K562 (cell line): Measurements from ENCODE around the gene MAP1LC3B. TPM values are rescaled to one million over a fixed set of nuclear protein-coding genes. Genes with fewer than 3 reads are reported as not detected.
A peak's percentile ranks its signal among the peaks of the same experiment; 100 is the strongest.

Experiments used
- ATF6 ChIP-seq: sonication (generic); formaldehyde crosslinking; IDR thresholded peaks from 2 replicates; pipeline ENCODE4 v1.4.0; 2020; ENCODE audit warnings: mild to moderate bottlenecking, missing genetic modification reagents
- E2F1 ChIP-seq: sonication (generic); formaldehyde crosslinking; IDR thresholded peaks from 2 replicates; pipeline ENCODE4 v1.8.1; 2023; ENCODE audit warnings: mild to moderate bottlenecking, missing genetic modification reagents, moderate library complexity
- FOS ChIP-seq: IDR thresholded peaks from 3 replicates; pipeline ENCODE4 v1.6.1; 2011; ENCODE audit not compliant: insufficient read length; ENCODE audit errors: extremely low read depth
- FOXP1 ChIP-seq: sonication (generic); formaldehyde crosslinking; IDR thresholded peaks from 2 replicates; pipeline ENCODE4 v1.8.0; 2022; ENCODE audit warnings: mild to moderate bottlenecking, missing genetic modification reagents
- GTF2B ChIP-seq: IDR thresholded peaks from 2 replicates; pipeline ENCODE4 v1.6.1; 2011; ENCODE audit not compliant: insufficient read length; ENCODE audit errors: extremely low read depth
- GTF3C2 ChIP-seq: IDR thresholded peaks from 3 replicates; pipeline ENCODE4 v1.6.1; 2011; ENCODE audit warnings: borderline replicate concordance, mild to moderate bottlenecking, moderate library complexity; ENCODE audit not compliant: insufficient read length; ENCODE audit errors: extremely low read depth
- HES1 ChIP-seq: fragments of 450-650 bp; IDR thresholded peaks from 2 replicates; pipeline ENCODE4 v1.6.1; 2016; ENCODE audit warnings: low read depth, mild to moderate bottlenecking, moderate library complexity
- HNRNPL ChIP-seq: fragments of 200-400 bp; formaldehyde crosslinking; IDR thresholded peaks from 2 replicates; pipeline ENCODE4 v1.6.1; 2017; ENCODE audit warnings: low read depth, mild to moderate bottlenecking, low read length
- MAFK ChIP-seq: IDR thresholded peaks from 2 replicates; pipeline ENCODE4 v1.6.1; 2011; ENCODE audit warnings: low read length, improper control_type of control experiment
- MBD2 ChIP-seq: sonication (generic); IDR thresholded peaks from 2 replicates; pipeline ENCODE4 v1.6.1; 2016; ENCODE audit warnings: low read depth, borderline replicate concordance
- MITF ChIP-seq: IDR thresholded peaks from 2 replicates; pipeline ENCODE4 v1.6.1; 2014; ENCODE audit warnings: antibody characterized with exemption
- MYC ChIP-seq, 2 experiments: fragments of 250-450 bp in 1 of 2; sonication (Bioruptor Pico) in 1 of 2; IDR thresholded peaks; 2 replicates each; pipeline versions ENCODE4 v1.5.1 to v1.6.1; 2012 to 2021; ENCODE audit warnings: low read depth in 2 of 2, borderline replicate concordance in 1 of 2, improper control_type of control experiment in 1 of 2, low read length in 1 of 2, mild to moderate bottlenecking in 1 of 2, moderate library complexity in 1 of 2
- PYGO2 ChIP-seq: fragments of 450-650 bp; IDR thresholded peaks from 2 replicates; pipeline ENCODE4 v1.6.1; 2016; ENCODE audit warnings: mild to moderate bottlenecking, missing genetic modification characterization, moderate library complexity, missing compliant biosample characterization
- SNIP1 ChIP-seq: fragments of 450-650 bp; IDR thresholded peaks from 2 replicates; pipeline ENCODE4 v1.7.1; 2017; ENCODE audit warnings: low read depth, mild to moderate bottlenecking
- TRIM24 ChIP-seq, 2 experiments: fragments of 450-650 bp; IDR thresholded peaks; 2 replicates each; pipeline ENCODE4 v1.6.1; 2016
- polyA plus RNA-seq, 8 experiments: library from polyadenylated mRNA; depleted of rRNA in 4 of 8; stranded (reverse) in 5 of 8; unstranded in 3 of 8; fragments of >200 nt; fragmentation: Nextera tagmentation in 2 of 8; fragmentation: Illumina TruSeq in 1 of 8; extraction: Ambion mirVana in 2 of 8; extraction: Trizol in 1 of 8; gene quantifications; 2 replicates each; pipeline versions ENCODE4 v1.2.1 to v1.2.3, GENCODE V29; 2011 to 2014; ENCODE audit warnings: inconsistent platforms in 1 of 8, missing spikeins in 1 of 8
- total RNA-seq, 7 experiments: library from RNA; depleted of rRNA in 6 of 7; stranded (reverse); fragments of >200 nt in 6 of 7; fragmentation: Illumina TruSeq in 2 of 7; extraction: Trizol in 2 of 7; gene quantifications; 2 replicates each; pipeline versions ENCODE4 v1.2.1 to v1.2.3, GENCODE V29; 2011 to 2021; ENCODE audit warnings: low replicate concordance in 1 of 7
- TF ChIP-seq, protein P1 (sequence below): fragments of 250-450 bp; sonication (Bioruptor Pico); IDR thresholded peaks from 2 replicates; pipeline ENCODE4 v1.9.0; 2021; ENCODE audit warnings: mild to moderate bottlenecking

Gene MAP1LC3B
- total and polyA plus RNA-seq, 9 of the 15 experiments (the other 6 are each of a cell fraction or from before 2014, with no cell fraction given): 16.0 to 81.5 (median 36.7) TPM

DNA sequence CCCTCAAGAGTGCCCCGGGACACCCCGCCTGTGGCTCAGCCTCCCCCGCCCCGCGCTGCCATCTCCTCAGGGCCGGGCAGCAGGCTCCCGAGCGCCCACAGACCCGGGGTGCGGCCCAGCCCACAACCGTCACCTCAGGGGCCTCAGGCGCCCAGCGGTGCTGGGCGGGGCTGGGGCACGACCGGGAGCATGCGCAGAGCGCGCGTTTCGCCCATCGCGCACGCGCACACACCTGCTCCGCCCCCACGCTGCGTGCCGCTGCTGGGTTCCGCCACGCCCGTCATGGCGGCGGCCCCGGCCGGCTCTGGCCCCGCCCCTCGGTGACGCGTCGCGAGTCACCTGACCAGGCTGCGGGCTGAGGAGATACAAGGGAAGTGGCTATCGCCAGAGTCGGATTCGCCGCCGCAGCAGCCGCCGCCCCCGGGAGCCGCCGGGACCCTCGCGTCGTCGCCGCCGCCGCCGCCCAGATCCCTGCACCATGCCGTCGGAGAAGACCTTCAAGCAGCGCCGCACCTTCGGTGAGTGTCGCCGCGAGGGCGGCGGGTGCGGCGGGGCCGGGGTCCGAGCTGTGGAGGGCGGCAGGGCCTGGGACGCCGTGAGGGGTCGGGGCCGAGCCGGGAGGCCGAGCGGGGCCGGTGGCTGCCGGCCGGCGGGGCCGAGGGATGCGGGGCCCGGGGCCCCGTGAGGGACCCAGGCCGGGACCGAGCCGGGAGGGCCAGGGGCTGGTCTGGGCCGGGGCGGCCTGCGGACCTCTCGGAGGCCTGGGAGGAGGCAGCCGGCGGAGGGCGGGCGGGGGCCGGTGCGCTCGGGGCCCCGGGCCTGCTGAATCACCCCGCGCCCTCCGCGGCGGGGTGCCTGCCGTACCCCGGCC lies at the start of gene MAP1LC3B (continued):
- TF ChIP-seq GTF3C2 (no peak), SNIP1 (no peak), GTF2B (no peak), MBD2 (peak; percentile 75; the same call in 1 of the 2 replicates), MITF (peak; percentile 85), TRIM24 (IDR thresholded peaks at IDR 0.05) (no peak), ATF6 (CRISPR knock-in tag) (0 out of 2 replicates have a peak, but pooled peaks have one; percentile 1), FOXP1 (no peak), PYGO2 (no peak), FOS (peak; percentile 34), MAFK (no peak), E2F1 (CRISPR knock-in tag) (0 out of 2 replicates have a peak, but pooled peaks have one; percentile 69), HNRNPL (peak; percentile 98), HES1 (no peak), MYC (IDR thresholded peaks at IDR 0.05; ENCODE audit: low read depth, low read length) (peak; percentile 82), MYC (CRISPR knock-in tag; IDR thresholded peaks at IDR 0.05; ENCODE audit: borderline replicate concordance, low read depth) (no peak)
- TF ChIP-seq, protein P1, sequence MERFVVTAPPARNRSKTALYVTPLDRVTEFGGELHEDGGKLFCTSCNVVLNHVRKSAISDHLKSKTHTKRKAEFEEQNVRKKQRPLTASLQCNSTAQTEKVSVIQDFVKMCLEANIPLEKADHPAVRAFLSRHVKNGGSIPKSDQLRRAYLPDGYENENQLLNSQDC (CRISPR knock-in tag): peak; percentile 72; the same call in 1 of the 2 replicates
